Small intestine (tissue), 7 donors: Measurements from ENCODE around the gene MCCC1. TPM values are rescaled to one million over a fixed set of nuclear protein-coding genes. Genes with fewer than 3 reads are reported as not detected.
A peak's percentile ranks its signal among the peaks of the same experiment; 100 is the strongest.
"Not testable (repeated sequence)": the region's sequence is repeated elsewhere in the genome, so short reads cannot be mapped to it uniquely, and the experiment has no call there.

Experiments used
- DNase-seq, 2 donors: peaks; one replicate each; pipeline versions ENCODE4 v3.0.0 to v3.0.0-alpha.2; 2013
- FAIRE-seq: peaks from 2 replicates; lab custom pipeline; 2012; peaks lifted over from hg19 to GRCh38; lab: Jason Lieb, UNC
- H3K27ac ChIP-seq, 3 donors: one replicate each; pipeline ENCODE4 v1.5.1; 2013; ENCODE audit warnings: low read length in 2 of 3, mild to moderate bottlenecking in 2 of 3, control low read depth in 1 of 3, inconsistent platforms in 1 of 3, low read depth in 1 of 3, moderate library complexity in 1 of 3
- H3K27me3 ChIP-seq, 3 donors: one replicate each; pipeline ENCODE4 v1.6.1; 2013; ENCODE audit warnings: low read length in 3 of 3, inconsistent platforms in 1 of 3; ENCODE audit not compliant: control insufficient read depth in 3 of 3, insufficient read depth in 3 of 3
- H3K36me3 ChIP-seq, 3 donors: one replicate each; pipeline ENCODE4 v1.6.1; 2013; ENCODE audit warnings: low read length in 3 of 3, inconsistent platforms in 1 of 3, low read depth in 1 of 3, mild to moderate bottlenecking in 1 of 3, moderate library complexity in 1 of 3; ENCODE audit not compliant: control insufficient read depth in 3 of 3, insufficient read depth in 2 of 3
- H3K4me1 ChIP-seq, 3 donors: one replicate each; pipeline ENCODE4 v1.6.1; 2013; ENCODE audit warnings: low read length in 2 of 3, inconsistent platforms in 1 of 3, low read depth in 1 of 3, mild to moderate bottlenecking in 1 of 3, moderate library complexity in 1 of 3; ENCODE audit not compliant: control insufficient read depth in 3 of 3, insufficient read depth in 2 of 3
- H3K4me3 ChIP-seq, 3 donors: one replicate each; pipeline ENCODE4 v1.5.1; 2013; ENCODE audit warnings: low read length in 3 of 3, control low read depth in 1 of 3, inconsistent platforms in 1 of 3, low read depth in 1 of 3, mild to moderate bottlenecking in 1 of 3, moderate library complexity in 1 of 3
- H3K9me3 ChIP-seq, 2 donors: one replicate each; pipeline ENCODE4 v1.6.1; 2013; ENCODE audit warnings: low read depth in 1 of 2, low read length in 1 of 2; ENCODE audit not compliant: control insufficient read depth in 2 of 2, insufficient read depth in 1 of 2
- WGBS, 3 donors: extraction: QIAGEN DNeasy Blood & Tissue Kit; methylation state at CpG; one replicate each; pipeline ENCODE4 v1.1.7; 2013; 5-methylcytosine and 5-hydroxymethylcytosine counted together
- polyA plus RNA-seq, 4 donors: library from polyadenylated mRNA; stranded (reverse) in 3 of 4; unstranded in 1 of 4; fragments of 200-250 nt in 3 of 4; fragments of 120-200 nt in 1 of 4; gene quantifications; one replicate each; pipeline versions ENCODE4 v1.2.1 to v1.2.3, GENCODE V29; 2013
- donor health status: healthy with polysubstance abuse.
- donor health status: control.
- donor health status: control.
- donor health status: Bipolar disorder and iron deficiency.
- donor health status: healthy.

Gene MCCC1
- polyA plus RNA-seq, 4 donors, result 22.6 to 31.0 (median 28.4) TPM

DNA sequence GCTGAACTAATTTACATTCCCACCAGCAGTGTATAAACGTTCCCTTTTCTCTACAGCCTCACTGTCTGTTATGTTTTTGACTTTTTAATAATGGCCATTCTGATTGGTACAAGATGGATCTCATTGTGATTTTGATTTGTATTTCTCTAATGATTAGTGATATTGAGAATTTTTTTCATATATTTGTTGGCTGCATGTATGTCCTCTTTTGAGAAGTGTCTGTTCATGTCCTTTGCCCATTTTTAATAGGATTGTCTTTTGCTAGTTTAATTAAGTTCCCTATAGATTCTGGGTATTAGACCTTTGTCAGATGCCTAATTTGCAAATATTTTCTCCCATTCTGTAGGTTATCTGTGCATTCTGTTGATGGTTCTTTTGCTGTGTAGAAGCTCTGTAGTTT lies 10.6 kb upstream of the MCCC1 start:
- 77 to 85% (median 78%) methylated on average over 1 of the region's 1 CpG for WGBS, 3 donors
- not testable (repeated sequence) for H3K9me3 ChIP-seq, H3K4me3 ChIP-seq, H3K36me3 ChIP-seq, DNase-seq, H3K4me1 ChIP-seq, H3K27ac ChIP-seq, FAIRE-seq
- peaks cover 0 to 12% (median 0%) of the 10 kb centered on the region in 3 donors for H3K27me3 ChIP-seq

GRCh38 chr3:183108470-183108869 lies 9.2 kb upstream of the MCCC1 start:
- H3K4me1 ChIP-seq, result no peaks in the 10 kb centered on the region
- H3K9me3 ChIP-seq, result no peaks in the 10 kb centered on the region
- WGBS, 3 donors, result 79 to 91% (median 90%) methylated on average over 4 of the region's 4 CpGs
- no peak overlapping the region for H3K4me3 ChIP-seq
- DNase-seq (no peak), FAIRE-seq (no peak)
- no peaks in the 10 kb centered on the region for H3K27me3 ChIP-seq
- no peaks in the 10 kb centered on the region for H3K36me3 ChIP-seq
- no peak overlapping the region for H3K27ac ChIP-seq

GRCh38 chr3:183108001-183108449 lies 8.7 kb upstream of the MCCC1 start:
- no peak overlapping the region for H3K27ac ChIP-seq
- no peak for FAIRE-seq
- no peak overlapping the region for H3K4me3 ChIP-seq
- H3K4me1 ChIP-seq, result no peaks in the 10 kb centered on the region
- no peaks in the 10 kb centered on the region for H3K36me3 ChIP-seq
- 6 to 23% (median 23%) methylated on average over 2 of the region's 2 CpGs for WGBS, 3 donors
- H3K9me3 ChIP-seq, result no peaks in the 10 kb centered on the region
- peak in 1 of 2 donors; percentile 25 for DNase-seq
- H3K27me3 ChIP-seq, result no peaks in the 10 kb centered on the region

GRCh38 chr3:183107372-183107771 lies 8.1 kb upstream of the MCCC1 start:
- not testable (repeated sequence) for FAIRE-seq, H3K36me3 ChIP-seq, DNase-seq, H3K27ac ChIP-seq, H3K4me1 ChIP-seq, H3K4me3 ChIP-seq, H3K27me3 ChIP-seq, H3K9me3 ChIP-seq
- WGBS, 3 donors, result 76 to 96% (median 93%) methylated on average over 4 of the region's 4 CpGs

DNA sequence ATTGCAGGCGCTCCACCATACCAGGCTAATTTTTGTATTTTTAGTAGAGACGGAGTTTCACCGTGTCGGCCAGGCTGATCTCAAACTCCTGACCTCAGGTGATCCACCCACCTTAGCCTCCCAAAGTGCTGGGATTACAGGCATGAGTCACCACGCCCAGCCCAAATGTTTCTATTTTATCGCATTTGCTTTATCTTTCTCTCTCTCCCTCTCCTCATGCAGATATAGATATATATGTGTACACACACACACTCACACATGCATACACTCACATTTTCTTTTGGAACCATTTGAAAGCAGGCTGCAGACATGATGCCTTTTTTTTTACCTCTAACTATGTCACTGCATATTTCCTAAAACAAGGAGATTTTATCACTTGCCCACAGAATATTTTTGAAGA lies 7.3 kb upstream of the MCCC1 start:
- no peaks in the 10 kb centered on the region for H3K27me3 ChIP-seq
- no peaks in the 10 kb centered on the region for H3K36me3 ChIP-seq
- DNase-seq (no peak), FAIRE-seq (no peak)
- no peaks in the 10 kb centered on the region for H3K4me1 ChIP-seq
- 25 to 69% (median 41%) methylated on average over 6 of the region's 6 CpGs for WGBS, 3 donors
- no peak overlapping the region for H3K27ac ChIP-seq
- H3K4me3 ChIP-seq, result no peak overlapping the region
- H3K9me3 ChIP-seq, result no peaks in the 10 kb centered on the region

- H3K27ac ChIP-seq, H3K4me1 ChIP-seq, H3K36me3 ChIP-seq, FAIRE-seq, H3K4me3 ChIP-seq, H3K27me3 ChIP-seq, DNase-seq, H3K9me3 ChIP-seq: not testable (repeated sequence)
- 98 to 100% (median 98%) methylated on average over 14 to 28 of the region's 28 CpGs for WGBS, 3 donors
Observed at GRCh38 chr3:183103950-183104349, 4.7 kb upstream of the MCCC1 start.

GRCh38 chr3:183101040-183101439 lies 1.7 kb upstream of the MCCC1 start:
- 95 to 97% (median 97%) methylated on average over 10 to 23 of the region's 24 CpGs for WGBS, 3 donors
- FAIRE-seq, result not testable (repeated sequence)

GRCh38 chr3:183100376-183100775 lies 1.1 kb upstream of the MCCC1 start:
- no peak overlapping the region for H3K4me3 ChIP-seq
- WGBS, 3 donors, result 68 to 80% (median 76%) methylated on average over 6 of the region's 6 CpGs
- peaks cover 0 to 2% (median 0%) of the 10 kb centered on the region in 3 donors for H3K36me3 ChIP-seq
- no peaks in the 10 kb centered on the region for H3K9me3 ChIP-seq
- H3K27ac ChIP-seq, result no peak overlapping the region
- no peaks in the 10 kb centered on the region for H3K27me3 ChIP-seq
- H3K4me1 ChIP-seq, result peaks cover 0 to 3% (median 0%) of the 10 kb centered on the region in 3 donors
- DNase-seq (no peak), FAIRE-seq (no peak)

More at GRCh38 chr3:183101040-183101439, 1.7 kb upstream of the MCCC1 start:
- not testable (repeated sequence) for H3K4me3 ChIP-seq, H3K4me1 ChIP-seq, H3K9me3 ChIP-seq, H3K27ac ChIP-seq, H3K36me3 ChIP-seq, H3K27me3 ChIP-seq, DNase-seq

DNA sequence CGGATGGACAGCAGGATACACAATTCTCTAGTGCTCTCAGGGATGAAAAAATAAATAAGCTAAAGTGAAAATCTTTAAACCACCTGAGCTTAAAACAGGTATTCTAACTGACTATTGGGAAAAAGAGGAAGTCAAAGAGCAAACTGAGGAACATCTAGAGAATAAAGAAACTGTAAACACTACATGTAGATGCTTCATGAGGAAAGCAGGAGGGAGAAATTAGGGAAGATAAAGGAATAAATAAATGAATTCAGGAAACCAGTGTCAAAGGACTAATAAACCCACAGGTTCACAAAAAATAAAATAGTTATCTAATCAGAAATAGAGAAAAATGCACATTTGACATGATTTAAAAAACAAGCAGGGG lies 525 bp upstream of the MCCC1 start:
- Histone ChIP-seq H3K4me3 (peak overlapping the region in 2 of 3 donors; percentile 90 to 93), H3K27me3 (no peaks in the 10 kb centered on the region), H3K4me1 (peaks cover 0 to 3% (median 0%) of the 10 kb centered on the region in 3 donors), H3K36me3 (peaks cover 0 to 2% (median 0%) of the 10 kb centered on the region in 3 donors), H3K27ac (peak overlapping the region; percentile 20 to 95 (median 84)), H3K9me3 (no peaks in the 10 kb centered on the region)
- no peak for DNase-seq
- 4 to 7% (median 5%) methylated on average over 1 of the region's 1 CpG for WGBS, 3 donors
- FAIRE-seq, result no peak
